ENCODE results near the gene SIL1.
"Not testable (repeated sequence)": the region's sequence is repeated elsewhere in the genome, so short reads cannot be mapped to it uniquely, and the experiment has no call there.

The SIL1 gene

DNA sequence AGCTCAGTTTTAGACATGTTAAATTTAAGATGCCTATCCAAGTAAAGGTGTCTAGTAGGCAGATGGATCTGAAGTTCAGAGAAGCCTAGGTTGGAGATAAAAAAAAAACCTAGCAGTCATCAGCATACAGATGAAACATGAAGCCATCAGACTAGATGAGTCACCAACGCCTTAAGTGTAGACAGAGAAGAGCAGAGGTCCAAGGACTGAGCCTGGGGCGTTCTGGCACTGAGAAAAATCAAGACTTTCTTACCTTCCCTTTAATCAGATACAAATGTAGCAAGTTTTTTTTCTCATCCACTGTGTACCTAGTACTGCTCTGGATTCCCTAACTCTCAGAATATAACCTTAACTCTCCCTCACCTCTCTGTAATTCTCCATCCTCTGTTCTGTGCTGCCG lies 97.3 kb downstream of the SIL1 start:
- DNase-seq: no peak

DNA sequence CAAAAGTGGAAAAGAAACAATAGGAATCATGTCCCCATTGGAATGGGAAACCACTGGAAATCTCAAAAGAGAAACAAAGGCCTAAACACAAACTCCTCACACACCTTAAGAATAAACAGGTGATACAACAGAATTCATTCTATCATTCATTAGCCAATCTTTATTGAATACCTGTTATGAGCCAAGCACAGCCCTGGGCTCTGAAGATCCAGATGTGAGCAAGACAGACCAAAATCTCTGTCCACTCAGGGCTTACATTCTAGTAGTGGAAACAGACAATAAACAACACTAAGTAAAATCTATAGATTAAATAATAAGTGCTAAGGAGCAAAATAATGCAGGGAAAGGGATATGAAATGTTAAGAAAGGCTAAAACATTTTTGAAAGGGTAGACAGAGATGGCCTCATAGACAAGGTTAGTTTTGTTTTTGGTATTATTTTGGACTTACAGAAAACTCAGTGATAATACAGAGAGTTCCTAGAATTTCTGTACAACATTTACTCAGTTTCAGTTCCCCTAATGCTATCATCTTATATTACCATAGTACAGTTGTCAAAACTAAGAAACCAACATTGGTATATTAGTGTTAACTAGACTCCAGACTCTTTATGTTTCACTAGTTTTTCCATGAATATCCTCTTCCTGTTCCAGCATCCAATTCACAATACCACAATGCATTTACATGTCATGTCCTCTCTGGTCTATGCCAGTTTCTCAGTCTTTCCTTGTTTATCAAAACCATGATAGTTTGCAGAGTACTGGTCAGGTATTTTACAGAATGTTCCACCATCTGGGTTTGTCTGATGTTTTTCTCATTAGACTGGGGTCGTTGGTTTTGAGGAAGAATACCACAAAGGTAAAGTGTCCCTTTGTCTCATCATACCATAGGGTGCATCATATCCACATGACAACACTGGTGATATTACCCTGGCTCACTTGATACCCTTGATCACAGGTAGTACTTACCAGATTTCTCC lies 103.7 kb downstream of the SIL1 start:
- no peak for DNase-seq

DNA sequence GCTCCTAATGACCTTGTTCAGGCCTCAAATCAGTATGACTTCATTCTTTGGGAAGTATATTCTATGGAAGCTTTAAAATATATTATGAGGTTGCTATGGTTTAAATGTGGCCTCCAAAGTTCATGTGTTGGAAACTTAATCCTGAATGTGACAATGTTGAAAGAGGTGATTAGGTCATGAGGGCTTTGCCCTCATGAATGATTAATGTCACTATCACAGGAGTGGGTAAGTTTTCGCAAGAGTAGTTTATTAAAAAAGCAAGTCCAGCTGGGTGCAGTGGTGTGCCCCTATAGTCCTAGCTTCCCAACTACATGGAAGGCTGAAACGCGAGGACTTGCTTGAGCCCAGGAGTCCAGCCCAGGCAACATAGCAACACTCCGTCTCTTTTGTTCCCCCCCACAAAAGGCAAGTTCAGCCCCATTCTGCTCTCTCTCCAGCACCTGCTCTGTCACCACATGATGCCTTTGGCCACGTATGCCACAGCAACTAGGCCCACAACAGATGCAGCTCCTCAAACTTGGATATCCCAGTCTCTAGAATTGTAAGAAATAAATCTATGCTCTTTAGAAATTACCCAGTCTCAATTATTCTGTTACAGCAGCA lies 105.3 kb downstream of the SIL1 start:
- no peak for DNase-seq

DNA sequence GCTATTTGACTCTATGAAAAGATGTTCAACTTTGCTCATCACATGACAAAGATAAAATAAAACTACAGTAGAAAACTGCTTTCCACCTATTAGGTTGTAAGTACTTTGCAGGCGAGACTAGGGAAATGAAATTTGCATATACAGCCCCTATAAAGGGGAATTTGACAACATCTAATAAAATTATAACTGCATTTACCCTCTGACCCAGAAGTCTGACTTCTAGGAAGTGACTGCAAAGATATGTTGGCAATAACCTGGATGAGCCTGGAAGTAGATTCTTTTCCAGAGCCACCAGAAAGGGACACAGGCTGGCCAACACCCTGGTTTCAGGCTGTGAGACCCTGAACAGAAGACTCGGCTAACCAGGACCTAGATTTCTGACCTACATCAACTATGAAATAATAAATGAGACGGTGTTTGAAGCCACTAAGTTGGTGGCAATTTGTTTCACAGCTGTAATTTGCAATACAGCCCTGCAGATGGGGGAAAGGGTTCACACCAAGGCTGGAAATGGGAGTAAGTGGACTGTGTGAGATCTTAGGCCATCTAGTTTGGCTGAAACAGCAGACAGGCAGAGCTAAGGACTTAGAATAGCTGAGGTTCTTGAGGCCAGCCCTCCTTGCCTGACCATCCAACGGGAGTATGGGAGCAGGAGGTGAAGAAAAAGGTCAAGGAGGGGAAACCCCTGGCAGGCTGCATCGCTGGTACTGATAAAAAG lies 106.6 kb downstream of the SIL1 start:
- DNase-seq: no peak

DNA sequence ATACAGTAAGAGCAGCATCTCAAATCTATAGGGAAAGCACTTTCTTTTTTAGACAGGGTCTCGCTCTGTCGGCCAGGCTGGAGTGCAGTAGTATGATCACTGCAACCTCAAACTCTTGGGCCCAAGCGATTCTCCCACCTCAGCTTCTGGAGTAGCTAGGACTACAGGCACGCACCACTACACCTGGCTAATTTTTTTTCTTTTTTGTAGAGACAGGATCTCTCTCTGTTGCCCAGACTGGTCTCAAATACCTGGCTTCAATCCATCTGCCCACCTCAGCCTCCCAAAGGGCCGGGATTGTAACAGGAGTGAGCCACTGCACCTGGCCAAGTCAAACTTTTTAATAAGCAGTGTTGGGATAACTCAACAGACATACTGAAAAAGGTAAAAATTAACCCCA lies 107.6 kb downstream of the SIL1 start:
- DNase-seq: no peak

DNA sequence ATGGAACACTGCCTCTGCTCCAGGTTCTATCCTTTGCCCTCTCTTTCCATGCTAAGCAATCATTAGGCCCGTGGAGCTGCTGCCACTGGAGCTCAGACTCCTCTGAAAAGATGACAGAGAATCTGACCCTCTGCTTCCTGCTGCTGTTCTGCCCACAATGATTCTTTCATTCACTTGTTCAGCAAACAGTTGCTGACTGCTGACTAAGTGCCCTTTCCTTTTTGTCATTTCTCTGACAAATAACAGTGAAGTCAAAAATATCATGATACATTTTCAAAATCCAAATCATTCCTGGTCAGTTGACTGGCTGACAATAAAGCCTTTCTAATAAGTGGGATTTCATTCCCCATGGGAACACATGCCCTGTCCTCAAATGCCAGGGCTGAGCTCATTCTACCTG lies 110.1 kb downstream of the SIL1 start:
- DNase-seq: no peak

DNA sequence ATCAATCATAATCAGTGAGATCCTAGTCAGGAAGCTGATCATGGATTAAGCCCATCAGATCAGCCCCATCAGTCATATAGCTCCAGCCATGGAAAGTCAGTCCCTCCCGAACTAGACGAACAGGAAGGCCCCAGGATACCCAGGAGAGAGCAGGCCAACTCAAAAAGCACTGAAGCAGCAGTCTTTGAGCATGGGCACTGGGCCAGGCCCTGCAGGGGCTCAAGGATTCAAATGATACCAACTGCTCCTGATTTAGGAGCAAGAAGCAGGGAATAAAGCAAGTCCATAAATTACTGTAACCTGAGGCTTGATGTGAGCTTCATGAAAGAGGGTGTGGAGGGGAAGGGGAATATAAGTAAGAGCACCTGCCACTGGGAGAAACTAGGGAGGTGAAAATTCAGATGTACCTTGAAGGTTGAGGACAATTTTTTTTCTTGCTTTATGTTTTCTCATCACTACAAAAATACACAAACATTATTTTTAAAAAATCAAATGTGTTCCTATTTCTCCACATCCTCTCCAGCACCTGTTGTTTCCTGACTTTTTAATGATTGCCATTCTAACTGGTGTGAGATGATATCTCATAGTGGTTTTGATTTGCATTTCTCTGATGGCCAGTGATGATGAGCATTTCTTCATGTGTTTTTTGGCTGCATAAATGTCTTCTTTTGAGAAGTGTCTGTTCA lies 115.2 kb downstream of the SIL1 start:
- DNase-seq: no peak

DNA sequence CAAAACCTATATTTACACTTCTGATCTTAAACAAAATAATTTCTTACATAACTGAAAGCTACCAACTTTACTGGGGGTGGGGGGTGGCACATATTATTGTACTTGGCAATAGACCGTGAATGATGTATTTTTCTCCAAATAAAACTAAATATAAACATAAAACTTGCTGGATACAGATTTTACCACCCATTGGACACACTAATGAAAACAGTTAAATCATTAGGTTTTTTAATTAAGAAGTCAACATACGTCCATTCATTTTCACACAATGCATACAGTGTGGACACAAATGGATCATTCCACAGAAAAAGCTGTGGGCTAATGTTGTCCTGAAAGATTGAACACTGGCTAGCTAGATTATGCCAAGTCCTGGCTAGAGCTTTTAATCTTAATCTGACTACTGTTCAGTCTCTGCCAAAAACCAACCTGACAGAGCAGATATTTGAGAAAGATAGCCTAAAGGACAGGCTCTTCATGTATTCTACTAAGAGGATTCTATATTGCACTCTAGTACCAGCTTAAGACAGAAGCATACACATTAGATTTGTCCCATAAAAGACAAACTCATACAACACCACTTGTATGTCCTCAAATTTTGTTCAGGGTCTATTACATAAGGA lies 118.1 kb downstream of the SIL1 start:
- no peak for DNase-seq

DNA sequence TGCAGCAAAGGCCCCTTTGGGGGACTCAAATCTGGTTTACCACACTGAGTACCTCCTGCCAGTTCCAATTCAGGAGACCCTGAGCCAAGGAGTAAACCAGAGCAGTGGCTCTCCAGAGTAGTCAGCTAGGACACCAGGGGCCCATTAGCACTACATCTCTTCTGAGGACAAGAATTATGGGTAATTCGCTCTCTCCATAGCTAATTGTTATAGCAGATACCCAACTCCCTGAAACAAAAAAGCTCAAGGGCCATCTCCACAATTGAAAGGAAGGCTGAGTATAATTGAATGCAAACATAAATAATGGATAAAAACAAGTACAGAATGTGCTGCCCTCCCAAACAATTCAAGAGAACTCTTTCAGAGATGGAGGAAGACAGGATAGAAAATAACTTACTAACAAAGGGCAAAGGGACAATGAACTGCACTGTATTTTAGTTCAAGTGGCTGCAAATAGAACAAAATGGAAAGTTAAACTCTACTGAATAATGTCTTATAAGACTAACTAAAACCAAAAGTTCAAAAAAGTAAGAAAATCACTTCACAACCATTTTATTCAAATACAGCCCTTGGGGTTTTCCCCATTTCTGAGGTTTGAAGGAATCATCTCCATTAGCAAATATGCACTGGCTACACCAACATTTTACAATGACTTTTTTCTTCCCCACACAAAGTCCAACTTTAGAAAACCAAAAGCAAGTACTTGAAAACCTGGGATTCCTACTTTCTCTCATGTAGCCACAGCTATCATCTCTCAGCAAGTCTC lies 118.8 kb downstream of the SIL1 start:
- DNase-seq: no peak

DNA sequence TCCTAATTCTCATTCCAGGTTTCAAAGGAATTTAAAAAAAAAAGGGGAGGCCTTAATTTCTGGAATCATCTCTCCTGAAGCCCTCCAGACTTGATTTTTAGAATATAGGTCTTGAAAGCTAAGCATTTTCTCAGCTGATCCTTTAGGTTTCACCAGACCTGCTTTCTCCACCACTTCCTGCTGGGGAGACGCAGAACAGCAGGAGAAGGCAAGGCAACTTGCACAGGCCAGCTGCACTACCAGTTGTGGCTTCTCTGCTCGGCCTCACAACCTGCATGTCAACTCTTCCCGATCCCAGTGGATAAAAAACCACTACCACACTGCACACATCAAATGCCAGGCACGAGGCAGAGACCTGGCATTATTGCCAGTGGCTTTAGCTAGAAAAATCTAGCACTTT lies 119.8 kb downstream of the SIL1 start:
- no peak for DNase-seq

DNA sequence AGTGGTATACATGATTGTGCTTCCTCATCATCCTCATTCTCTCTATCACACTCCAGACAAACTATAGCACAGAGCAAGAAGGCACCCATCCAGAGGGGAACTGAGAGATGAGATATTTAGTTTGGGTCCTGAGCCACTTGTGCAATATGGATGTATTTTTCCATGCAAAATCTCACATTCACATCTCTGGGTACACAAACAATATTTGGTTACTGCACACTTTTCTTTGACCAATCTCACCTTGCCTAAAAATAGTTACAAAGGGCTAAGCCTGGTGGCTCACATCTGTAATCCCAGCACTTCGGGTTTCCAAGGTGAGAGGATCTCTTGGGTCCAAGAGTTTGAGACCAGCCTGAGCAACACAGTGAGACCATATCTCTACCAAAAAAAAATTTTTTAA lies 120.3 kb downstream of the SIL1 start:
- no peak for DNase-seq

DNA sequence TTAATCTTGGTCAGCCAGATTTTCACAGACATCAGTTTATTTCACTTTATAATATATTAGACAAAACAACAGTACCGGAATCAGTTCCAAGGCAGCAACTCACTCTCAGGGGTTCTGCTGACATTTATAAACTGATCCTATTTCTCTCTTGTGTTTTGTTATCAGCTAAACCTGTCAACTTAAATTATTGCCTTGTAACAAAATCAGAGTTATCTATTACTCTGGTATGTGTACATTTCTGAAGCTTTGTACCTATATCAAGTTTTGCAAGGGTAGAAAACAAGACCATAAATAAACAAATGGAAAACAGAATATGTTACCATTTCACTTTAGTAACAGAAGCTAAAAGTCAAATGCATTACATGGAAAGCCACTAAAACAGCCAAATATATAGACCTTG lies 122.1 kb downstream of the SIL1 start:
- DNase-seq: no peak

DNA sequence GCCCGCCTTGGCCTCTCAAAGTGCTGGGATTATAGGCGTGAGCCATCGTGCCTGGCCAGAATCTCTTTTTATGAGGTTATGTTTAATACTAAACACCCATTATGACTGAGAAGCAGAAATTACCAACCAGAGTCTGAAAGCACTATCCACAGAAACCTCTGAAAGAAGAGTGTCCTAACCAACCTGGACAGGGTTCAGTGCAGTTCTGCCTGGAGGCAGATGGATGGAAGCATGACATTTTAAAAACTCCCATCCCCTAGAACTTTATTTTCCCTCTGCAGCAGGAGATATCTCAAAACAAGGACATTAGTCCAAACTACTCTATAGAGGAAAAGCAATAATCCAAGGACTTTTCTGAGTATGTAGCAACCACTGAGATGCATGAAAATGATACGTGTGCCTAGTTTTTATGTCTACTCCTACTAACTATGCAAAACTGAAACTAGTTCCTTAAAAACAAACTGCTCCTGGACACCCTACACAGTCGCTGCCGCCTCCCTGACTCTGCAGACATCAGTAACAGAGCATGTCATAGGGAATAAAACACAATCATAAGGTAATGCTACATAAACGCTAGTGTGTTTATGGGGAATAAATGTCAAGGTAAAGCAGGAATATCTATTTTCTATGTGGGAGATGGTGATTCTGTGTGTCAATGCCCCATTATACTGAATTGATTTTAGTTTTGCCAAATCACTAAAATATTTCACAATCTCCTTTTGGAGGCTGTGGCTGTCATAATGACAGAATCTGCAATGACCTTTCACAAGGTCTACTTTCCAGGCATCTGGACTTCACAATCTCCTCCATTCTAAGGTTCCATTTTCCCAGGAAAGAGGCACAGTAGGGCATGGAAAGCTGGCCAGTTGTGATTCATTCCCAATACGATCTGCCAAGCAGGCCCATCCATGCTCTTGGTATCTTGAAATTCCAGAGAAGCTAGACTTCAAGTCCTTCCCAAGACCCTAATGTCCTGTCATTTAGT lies 122.8 kb downstream of the SIL1 start:
- no peak for DNase-seq

DNA sequence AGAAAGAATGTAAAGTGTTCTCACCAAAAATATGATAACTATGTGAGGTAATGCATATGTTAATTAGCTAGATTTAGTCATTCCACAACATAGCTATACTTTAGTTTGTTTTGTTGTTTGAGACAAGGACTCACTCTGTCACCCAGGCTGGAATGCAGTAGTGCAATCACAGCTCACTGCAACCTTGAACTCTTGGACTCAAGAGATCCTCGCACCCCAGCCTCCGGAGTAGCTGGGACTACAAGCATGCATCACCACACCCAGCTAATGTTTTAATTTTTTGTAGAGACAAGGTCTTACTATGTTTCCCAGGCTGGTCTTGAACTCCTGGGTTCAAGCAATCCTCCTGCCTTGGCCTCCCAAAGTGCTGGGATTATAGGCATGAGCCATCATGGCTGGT lies 124.2 kb downstream of the SIL1 start:
- not testable (repeated sequence) for DNase-seq

DNA sequence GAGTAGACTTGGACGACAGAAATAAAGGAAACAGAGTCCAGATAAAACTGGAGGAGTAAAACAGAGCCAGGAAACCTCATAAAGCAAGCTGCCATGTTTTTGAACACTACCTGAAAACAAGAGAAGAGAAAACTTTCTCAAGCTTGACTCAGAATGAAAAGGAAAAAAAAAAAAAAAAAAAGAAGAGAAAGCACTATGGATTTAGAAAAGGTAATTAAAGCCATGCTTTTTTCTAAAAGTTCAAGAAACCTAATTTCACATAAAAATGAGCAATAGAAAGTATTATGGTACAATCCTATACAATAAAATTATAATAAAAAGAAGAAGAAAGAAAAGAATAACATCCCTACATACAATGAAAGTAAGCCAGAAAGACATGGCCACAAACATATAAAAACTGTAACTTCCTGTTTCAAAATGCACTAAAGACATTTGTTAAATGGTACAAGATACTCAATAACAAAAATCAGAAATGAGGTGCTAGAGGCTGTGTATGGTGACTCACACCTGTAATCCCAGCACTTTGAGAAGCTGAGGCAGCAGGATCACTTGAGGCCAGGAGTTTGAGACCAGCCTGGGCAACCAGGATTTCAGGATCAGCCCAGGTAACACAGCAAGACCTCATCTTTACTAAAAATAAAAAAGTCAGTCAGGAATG lies 129.5 kb downstream of the SIL1 start:
- no peak for DNase-seq

DNA sequence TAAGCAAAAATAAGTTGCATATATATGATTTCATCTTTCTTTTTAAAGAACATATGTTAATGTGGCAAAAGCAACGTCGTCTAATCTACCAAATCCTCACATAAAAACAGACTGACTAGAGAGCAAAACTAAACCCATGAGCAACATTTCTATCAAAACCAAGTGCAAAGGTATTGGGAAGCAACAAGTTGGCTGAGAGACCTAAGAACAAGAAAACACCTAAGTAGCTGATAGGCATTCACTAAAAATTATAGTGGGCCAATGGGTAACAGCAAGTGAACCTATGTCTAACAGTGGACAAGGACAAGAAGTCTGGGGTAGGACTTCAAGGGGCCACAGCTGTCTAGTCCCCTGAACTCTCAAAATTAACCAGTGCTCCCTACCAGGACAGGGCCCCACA lies 130.1 kb downstream of the SIL1 start:
- DNase-seq: no peak

DNA sequence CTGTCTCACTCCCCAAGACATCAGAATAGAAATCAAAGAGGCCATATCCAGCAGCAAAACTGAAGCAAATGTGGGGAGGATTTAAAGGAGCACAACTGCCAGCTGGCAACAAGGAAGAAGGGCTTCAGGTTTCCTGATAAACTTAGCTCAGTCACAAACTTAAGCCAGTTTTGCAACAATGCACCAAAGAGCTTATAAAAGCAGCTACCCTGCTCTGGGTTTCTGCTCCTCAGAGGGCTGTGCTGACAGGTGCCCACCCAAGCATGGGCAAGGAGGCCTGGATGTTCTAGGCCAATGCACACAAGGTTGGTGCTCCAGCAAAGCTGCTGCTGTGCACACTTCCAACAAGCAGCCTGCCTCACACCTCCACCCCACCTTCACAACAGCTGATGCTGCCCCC lies 132.9 kb downstream of the SIL1 start:
- no peak for DNase-seq

DNA sequence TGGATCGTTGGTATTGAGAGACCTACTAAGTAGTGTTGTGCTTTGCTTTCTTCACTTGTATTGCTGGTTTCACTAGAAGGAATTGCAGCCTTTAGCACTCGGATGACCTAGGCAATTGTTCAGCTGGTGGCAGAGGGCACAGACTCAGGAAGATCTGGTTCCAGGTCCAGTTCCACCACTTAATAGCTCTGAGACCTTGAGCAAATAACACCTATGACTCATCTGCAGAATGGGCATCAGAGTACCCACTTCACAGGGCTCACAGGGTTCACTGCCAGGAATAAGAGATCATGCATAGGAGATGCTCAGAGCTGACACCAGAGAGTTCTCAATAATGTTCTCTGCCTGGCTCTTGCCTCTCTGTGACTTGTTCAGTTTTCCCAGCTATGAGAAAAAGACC lies 133.6 kb downstream of the SIL1 start:
- no peak for DNase-seq

DNA sequence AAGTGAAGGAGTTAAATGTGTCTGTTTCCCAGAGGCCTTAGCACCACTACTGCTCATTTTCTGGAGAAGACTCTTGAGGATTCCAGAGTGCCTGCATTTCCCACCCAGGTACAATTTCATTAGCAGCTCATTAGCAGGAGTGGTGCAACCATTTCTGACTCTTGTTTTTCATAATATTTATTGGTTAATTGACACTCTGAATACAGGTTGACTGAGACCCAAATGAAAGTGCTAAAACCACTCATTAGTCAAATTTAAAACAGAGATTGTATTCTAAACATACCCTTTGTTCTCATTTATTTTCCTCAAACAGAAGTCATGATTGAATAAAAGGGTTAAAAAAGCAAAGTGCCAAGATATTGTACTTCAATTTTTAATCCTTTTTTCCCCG lies 134.5 kb downstream of the SIL1 start:
- DNase-seq: no peak

All from CD4-positive, alpha-beta T cell treated with Interleukin-4 for 1 hour (primary cell).